Lung (tissue), 12 donors: ENCODE data around the gene AARS2. TPM values are rescaled to one million over a fixed set of nuclear protein-coding genes. Genes with fewer than 3 reads are reported as not detected.

Source experiments
- ATAC-seq: fragments of 200-7000 bp; cut with Tn5 transposase; one replicate; pipeline ENCODE4 v1.9.1; 2020; ENCODE audit warnings: moderate number of reproducible peaks; ENCODE audit not compliant: insufficient read depth, low FRiP score
- DNase-seq, 3 donors: peaks; one replicate each; pipeline ENCODE4 v3.0.0-alpha.2; 2013 to 2017
- H3K27ac ChIP-seq, 2 donors: one replicate each; pipeline ENCODE4 v1.5.1; 2013; ENCODE audit warnings: mild to moderate bottlenecking in 2 of 2, moderate library complexity in 2 of 2, control low read depth in 1 of 2, inconsistent platforms in 1 of 2, low read depth in 1 of 2, low read length in 1 of 2
- H3K27me3 ChIP-seq, 3 donors: one replicate each; pipeline ENCODE4 v1.5.1; 2013; ENCODE audit warnings: low read length in 2 of 3; ENCODE audit not compliant: control insufficient read depth in 3 of 3, insufficient read depth in 3 of 3
- H3K36me3 ChIP-seq, 4 donors: one replicate each; pipeline ENCODE4 v1.5.1; 2013; ENCODE audit warnings: low read length in 4 of 4, mild to moderate bottlenecking in 1 of 4, moderate library complexity in 1 of 4; ENCODE audit not compliant: control insufficient read depth in 4 of 4, insufficient read depth in 4 of 4
- H3K4me1 ChIP-seq, 5 donors: one replicate each; pipeline ENCODE4 v1.5.1; 2013; ENCODE audit warnings: low read length in 5 of 5, mild to moderate bottlenecking in 2 of 5, moderate library complexity in 1 of 5; ENCODE audit not compliant: control insufficient read depth in 5 of 5, insufficient read depth in 5 of 5
- H3K4me3 ChIP-seq: one replicate; pipeline ENCODE4 v1.5.1; 2013; ENCODE audit warnings: mild to moderate bottlenecking, control low read depth, moderate library complexity
- H3K9ac ChIP-seq, 2 donors: one replicate each; pipeline ENCODE4 v1.5.1; 2013; ENCODE audit warnings: low read length in 2 of 2, control low read depth in 1 of 2; ENCODE audit not compliant: insufficient read depth in 1 of 2
- H3K9me3 ChIP-seq, 4 donors: one replicate each; pipeline ENCODE4 v1.5.1; 2013; ENCODE audit warnings: low read length in 3 of 4, mild to moderate bottlenecking in 1 of 4, moderate library complexity in 1 of 4; ENCODE audit not compliant: control insufficient read depth in 4 of 4, insufficient read depth in 3 of 4
- CTCF ChIP-seq: IDR thresholded peaks from 2 replicates; pipeline ENCODE4 v1.5.1; 2012; ENCODE audit warnings: mild to moderate bottlenecking; ENCODE audit errors: control extremely low read depth, extremely low read depth
- WGBS, 2 donors: extraction: QIAGEN DNeasy Blood & Tissue Kit; methylation state at CpG; one replicate each; pipeline ENCODE4 v1.1.7; 2013; 5-methylcytosine and 5-hydroxymethylcytosine counted together
- polyA plus RNA-seq, 2 donors: library from polyadenylated mRNA; stranded (reverse); fragments of 200-250 nt; gene quantifications; one replicate each; pipeline ENCODE4 v1.2.1, GENCODE V29; 2013
- total RNA-seq, 2 donors: library from RNA; depleted of rRNA in 1 of 2; stranded (reverse); fragments of >200 nt in 1 of 2; gene quantifications; one replicate each; pipeline ENCODE4 v1.2.1, GENCODE V29; 2014 to 2021
- donor health status: control.
- donor health status: control.
- donor health status: Bipolar disorder and iron deficiency.
- donor health status: healthy.
- donor health status: DM: yes; HTN: yes; CAD: no.

AARS2 gene
- total and polyA plus RNA-seq, 4 donors, result 4.8 to 13.7 (median 9.4) TPM

DNA sequence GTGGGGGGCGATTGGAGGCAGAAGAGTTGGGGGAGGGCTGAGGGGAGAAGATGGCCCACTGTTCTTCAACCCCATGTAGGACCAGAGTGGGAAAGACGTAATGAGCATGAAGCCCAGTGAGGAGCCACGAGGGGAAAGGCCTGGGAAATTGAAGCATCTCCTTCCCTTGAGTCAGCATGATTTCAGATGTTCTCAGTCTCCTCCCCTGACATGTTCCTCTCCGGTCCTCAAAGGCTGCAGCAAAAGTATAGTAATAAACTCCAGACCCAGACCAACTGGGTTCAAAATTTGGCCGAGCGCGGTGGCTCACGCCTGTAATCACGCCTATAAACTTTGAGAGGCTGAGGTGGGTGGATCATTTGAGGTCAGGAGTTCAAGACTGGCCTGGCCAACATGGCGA lies 45.9 kb downstream of the AARS2 start:
- Histone ChIP-seq H3K36me3 (no peaks in the 10 kb centered on the region), H3K4me1 (peaks cover 6 to 25% (median 12%) of the 10 kb centered on the region in 5 donors), H3K9ac (no peak overlapping the region), H3K4me3 (no peak overlapping the region), H3K27me3 (peaks cover 0 to 31% (median 23%) of the 10 kb centered on the region in 3 donors), H3K9me3 (no peaks in the 10 kb centered on the region), H3K27ac (no peak overlapping the region)
- 74 to 82% methylated on average over 10 of the region's 10 CpGs for WGBS, 2 donors
- DNase-seq, result no peak
- no peak for ATAC-seq
- no peak for TF ChIP-seq CTCF

DNA sequence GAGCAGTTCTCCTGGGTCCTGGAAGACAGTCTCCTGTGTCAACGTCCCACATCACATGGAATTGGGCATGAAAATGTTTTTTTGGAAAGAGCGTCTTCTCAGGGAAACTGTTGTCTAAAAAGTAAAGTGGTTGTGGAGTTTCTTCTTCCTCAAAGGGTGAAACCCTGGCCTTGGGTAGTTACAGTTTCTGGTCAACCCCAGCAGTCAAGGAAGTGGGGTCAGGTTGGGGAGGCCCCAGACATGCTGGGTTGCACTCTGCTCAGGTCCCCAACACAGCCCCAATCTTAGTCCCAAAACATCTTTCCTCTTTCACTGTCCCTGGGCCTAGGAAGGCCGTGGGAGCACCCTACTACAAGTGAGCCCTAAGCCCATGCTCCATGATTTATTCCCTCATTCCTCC lies 46.8 kb downstream of the AARS2 start:
- Histone ChIP-seq H3K27ac (no peak overlapping the region), H3K9ac (no peak overlapping the region), H3K36me3 (peaks cover 0 to 6% (median 3%) of the 10 kb centered on the region in 4 donors), H3K27me3 (peaks cover 0 to 22% (median 15%) of the 10 kb centered on the region in 3 donors), H3K9me3 (no peaks in the 10 kb centered on the region), H3K4me3 (no peak overlapping the region), H3K4me1 (peaks cover 6 to 26% (median 12%) of the 10 kb centered on the region in 5 donors)
- TF ChIP-seq CTCF, result no peak
- no peak for DNase-seq
- WGBS, 2 donors, result 72 to 84% methylated on average over 3 of the region's 3 CpGs
- ATAC-seq, result no peak

- Histone ChIP-seq H3K9me3 (no peaks in the 10 kb centered on the region), H3K27ac (no peak overlapping the region), H3K27me3 (peaks cover 0 to 17% (median 14%) of the 10 kb centered on the region in 3 donors), H3K9ac (no peak overlapping the region), H3K4me1 (peaks cover 6 to 26% (median 12%) of the 10 kb centered on the region in 5 donors), H3K4me3 (no peak overlapping the region), H3K36me3 (peaks cover 0 to 8% (median 6%) of the 10 kb centered on the region in 4 donors)
- ATAC-seq (no peak), DNase-seq (no peak)
- 62 to 65% methylated on average over 17 of the region's 17 CpGs for WGBS, 2 donors
- no peak for TF ChIP-seq CTCF
Observed at GRCh38 chr6:44265722-44266233, 47.4 kb downstream of the AARS2 start.
